Fibroblast of skin of right biceps (primary cell): ENCODE results near the gene ZNF584.
"Not testable (repeated sequence)": the region's sequence is repeated elsewhere in the genome, so short reads cannot be mapped to it uniquely, and the experiment has no call there.

ENCODE experiments used
- DNase-seq: peaks from one replicate; pipeline ENCODE4 v3.0.0-alpha.2; 2013

Gene ZNF584

GRCh38 chr19:58406818-58407657, 1.4 kb upstream of the ZNF584 start:
- DNase-seq = no peak

GRCh38 chr19:58407658-58408151, 744 bp upstream of the ZNF584 start:
- no peak for DNase-seq

- DNase-seq = peak; percentile 35
These were observed 751 bp downstream of the ZNF584 start for GRCh38 chr19:58409010-58409790.

GRCh38 chr19:58416604-58417003, 8.2 kb downstream of the ZNF584 start:
- DNase-seq = no peak

- DNase-seq = no peak
These were observed 8.6 kb downstream of the ZNF584 start for GRCh38 chr19:58417071-58417470.

- no peak for DNase-seq
These were observed 20.2 kb downstream of the ZNF584 start for GRCh38 chr19:58428617-58429016.

GRCh38 chr19:58429745-58430144, 21.3 kb downstream of the ZNF584 start:
- no peak for DNase-seq

GRCh38 chr19:58434217-58434616, 25.8 kb downstream of the ZNF584 start:
- DNase-seq = peak; percentile 30

- peak; percentile 100 for DNase-seq
These were observed 31.4 kb downstream of the ZNF584 start, which contains the start of gene ZNF132 for GRCh38 chr19:58439576-58440554. Gene ZNF132 (minus strand): TSS chr19:58440153. CDS start chr19:58439821, 332 bp downstream.

GRCh38 chr19:58440556-58440955, 32.1 kb downstream of the ZNF584 start:
- no peak for DNase-seq

- DNase-seq = not testable (repeated sequence)
These were observed 34.5 kb downstream of the ZNF584 start for GRCh38 chr19:58442986-58443385.

- DNase-seq = not testable (repeated sequence)
These were observed 40.4 kb downstream of the ZNF584 start for GRCh38 chr19:58448860-58449259.

GRCh38 chr19:58449980-58450379, 41.5 kb downstream of the ZNF584 start:
- DNase-seq = not testable (repeated sequence)

GRCh38 chr19:58450856-58451357, 42.5 kb downstream of the ZNF584 start:
- DNase-seq = no peak

- peak; percentile 95 for DNase-seq
These were observed 43.1 kb downstream of the ZNF584 start, which contains the start of gene ZNF324B for GRCh38 chr19:58451358-58452101. Gene ZNF324B (plus strand): TSS chr19:58451622. CDS start chr19:58453702, 2,080 bp downstream.

- no peak for DNase-seq
These were observed 45.3 kb downstream of the ZNF584 start for GRCh38 chr19:58453743-58454142.

- DNase-seq = no peak
These were observed 46.9 kb downstream of the ZNF584 start for GRCh38 chr19:58455306-58455705.

- DNase-seq = no peak
These were observed 47.7 kb downstream of the ZNF584 start for GRCh38 chr19:58456111-58456510.

- DNase-seq = no peak
These were observed 51.6 kb downstream of the ZNF584 start for GRCh38 chr19:58460039-58460438.

GRCh38 chr19:58466089-58466759, 57.8 kb downstream of the ZNF584 start:
- DNase-seq = no peak
